Breast epithelium (tissue), 3 donors: ENCODE results near the gene VAC14.

Source experiments
- POLR2A ChIP-seq: fragments of 450-650 bp; IDR thresholded peaks from one replicate; pipeline ENCODE4 v1.6.1; 2016; ENCODE audit warnings: antibody characterized with exemption, mild to moderate bottlenecking, moderate library complexity
- POLR2AphosphoS5 ChIP-seq, 3 donors: sonication (generic); formaldehyde crosslinking; IDR thresholded peaks; one replicate each; pipeline ENCODE4 v1.6.1; 2017; ENCODE audit warnings: antibody characterized with exemption in 3 of 3
- TF ChIP-seq, protein P1 (sequence below), 3 donors: fragments of 450-650 bp; IDR thresholded peaks; one replicate each; pipeline ENCODE4 v1.5.1; 2016 to 2017; ENCODE audit warnings: antibody characterized with exemption in 3 of 3, mild to moderate bottlenecking in 3 of 3, moderate library complexity in 3 of 3

DNA sequence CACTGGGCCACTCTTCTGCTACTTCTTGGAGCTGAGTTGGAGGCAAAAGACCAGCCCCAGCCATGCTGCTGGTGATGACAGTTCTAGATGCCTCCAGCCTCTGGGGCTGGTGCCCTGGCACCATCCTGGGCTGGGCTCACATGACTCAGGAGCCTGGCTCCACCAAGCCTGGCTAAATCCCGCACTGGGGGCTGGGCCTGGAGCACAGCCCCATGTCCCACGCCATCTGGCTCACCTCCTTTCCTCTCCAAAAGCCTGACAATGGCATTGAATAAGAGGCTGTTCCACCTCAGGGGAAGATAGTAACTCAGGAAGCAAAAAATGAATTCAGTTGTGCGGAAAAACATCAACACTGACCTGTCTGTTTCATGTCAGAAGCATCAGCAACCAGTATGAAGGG is 70.0 kb downstream of the VAC14 start:
- TF ChIP-seq POLR2A, result no peak
- TF ChIP-seq, protein P1, sequence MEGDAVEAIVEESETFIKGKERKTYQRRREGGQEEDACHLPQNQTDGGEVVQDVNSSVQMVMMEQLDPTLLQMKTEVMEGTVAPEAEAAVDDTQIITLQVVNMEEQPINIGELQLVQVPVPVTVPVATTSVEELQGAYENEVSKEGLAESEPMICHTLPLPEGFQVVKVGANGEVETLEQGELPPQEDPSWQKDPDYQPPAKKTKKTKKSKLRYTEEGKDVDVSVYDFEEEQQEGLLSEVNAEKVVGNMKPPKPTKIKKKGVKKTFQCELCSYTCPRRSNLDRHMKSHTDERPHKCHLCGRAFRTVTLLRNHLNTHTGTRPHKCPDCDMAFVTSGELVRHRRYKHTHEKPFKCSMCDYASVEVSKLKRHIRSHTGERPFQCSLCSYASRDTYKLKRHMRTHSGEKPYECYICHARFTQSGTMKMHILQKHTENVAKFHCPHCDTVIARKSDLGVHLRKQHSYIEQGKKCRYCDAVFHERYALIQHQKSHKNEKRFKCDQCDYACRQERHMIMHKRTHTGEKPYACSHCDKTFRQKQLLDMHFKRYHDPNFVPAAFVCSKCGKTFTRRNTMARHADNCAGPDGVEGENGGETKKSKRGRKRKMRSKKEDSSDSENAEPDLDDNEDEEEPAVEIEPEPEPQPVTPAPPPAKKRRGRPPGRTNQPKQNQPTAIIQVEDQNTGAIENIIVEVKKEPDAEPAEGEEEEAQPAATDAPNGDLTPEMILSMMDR (IDR thresholded peaks at IDR 0.05), result no peak
- no peak for TF ChIP-seq POLR2AphosphoS5 (IDR thresholded peaks at IDR 0.05)
